ENCODE results near the gene PIAS2. TPM values are rescaled to one million over a fixed set of nuclear protein-coding genes. Genes with fewer than 3 reads are reported as not detected.

Gene PIAS2
- total and polyA plus RNA-seq, 10 donors: 4.0 to 58.4 (median 38.3) TPM

- 33 to 46% (median 41%) methylated on average over 5 of the region's 5 CpGs for WGBS, 5 donors
- H3K36me3 ChIP-seq: no peaks in the 10 kb centered on the region
- no peak for DNase-seq
- no peaks in the 10 kb centered on the region for H3K4me1 ChIP-seq
- intact Hi-C loops (cut with DNase I; ENCODE audit: low total_unique reads): no loop called here
- no peaks in the 10 kb centered on the region for H3K9me3 ChIP-seq
- no peak overlapping the region for H3K4me3 ChIP-seq
- TF ChIP-seq POLR2AphosphoS5 (IDR thresholded peaks at IDR 0.05) (no peak), CTCF (IDR thresholded peaks at IDR 0.05 in 8 of 11, conservative IDR thresholded peaks at IDR 0.05 in 3 of 11) (no peak), POLR2A (IDR thresholded peaks at IDR 0.05) (no peak)
- H3K27me3 ChIP-seq (replicated peaks in 1 of 7): peaks cover 0 to 15% (median 0%) of the 10 kb centered on the region in 7 donors
- H3K27ac ChIP-seq: no peak overlapping the region
Observed at GRCh38 chr18:46772357-46772756, 144.9 kb downstream of the PIAS2 start.

GRCh38 chr18:46771141-46771540 lies 146.2 kb downstream of the PIAS2 start:
- no peak overlapping the region for H3K27ac ChIP-seq
- DNase-seq: no peak

GRCh38 chr18:46770708-46771107 lies 146.6 kb downstream of the PIAS2 start:
- H3K27ac ChIP-seq: no peak overlapping the region
- WGBS, 5 donors: 75 to 95% (median 84%) methylated on average over 2 of the region's 2 CpGs
- DNase-seq: no peak
- no peak overlapping the region for H3K4me3 ChIP-seq
- TF ChIP-seq CTCF (IDR thresholded peaks at IDR 0.05 in 8 of 11, conservative IDR thresholded peaks at IDR 0.05 in 3 of 11) (no peak), POLR2A (IDR thresholded peaks at IDR 0.05) (no peak), POLR2AphosphoS5 (IDR thresholded peaks at IDR 0.05) (no peak)
- no peaks in the 10 kb centered on the region for H3K36me3 ChIP-seq
- no peaks in the 10 kb centered on the region for H3K4me1 ChIP-seq
- intact Hi-C loops (cut with DNase I; ENCODE audit: low total_unique reads): no loop called here
- no peaks in the 10 kb centered on the region for H3K9me3 ChIP-seq
- peaks cover 0 to 15% (median 0%) of the 10 kb centered on the region in 7 donors for H3K27me3 ChIP-seq (replicated peaks in 1 of 7)

More at GRCh38 chr18:46771141-46771540, 146.2 kb downstream of the PIAS2 start:
- 27 to 44% (median 40%) methylated on average over 3 of the region's 3 CpGs for WGBS, 5 donors
- TF ChIP-seq CTCF (IDR thresholded peaks at IDR 0.05 in 8 of 11, conservative IDR thresholded peaks at IDR 0.05 in 3 of 11) (no peak), POLR2A (IDR thresholded peaks at IDR 0.05) (no peak), POLR2AphosphoS5 (IDR thresholded peaks at IDR 0.05) (no peak)
- intact Hi-C loops (cut with DNase I; ENCODE audit: low total_unique reads): no loop called here
- Histone ChIP-seq H3K9me3 (no peaks in the 10 kb centered on the region), H3K27me3 (replicated peaks in 1 of 7) (peaks cover 0 to 15% (median 0%) of the 10 kb centered on the region in 7 donors), H3K4me1 (no peaks in the 10 kb centered on the region), H3K36me3 (no peaks in the 10 kb centered on the region), H3K4me3 (no peak overlapping the region)

- Histone ChIP-seq H3K27ac (no peak overlapping the region), H3K9me3 (no peaks in the 10 kb centered on the region), H3K4me3 (no peak overlapping the region), H3K4me1 (no peaks in the 10 kb centered on the region), H3K27me3 (replicated peaks in 1 of 7) (peaks cover 0 to 26% (median 0%) of the 10 kb centered on the region in 7 donors), H3K36me3 (no peaks in the 10 kb centered on the region)
- intact Hi-C loops (cut with DNase I; ENCODE audit: low total_unique reads): no loop called here
- WGBS, 5 donors: 74 to 86% (median 78%) methylated on average over 9 of the region's 9 CpGs
- DNase-seq: no peak
- TF ChIP-seq POLR2A (IDR thresholded peaks at IDR 0.05) (no peak), CTCF (IDR thresholded peaks at IDR 0.05 in 8 of 11, conservative IDR thresholded peaks at IDR 0.05 in 3 of 11) (no peak), POLR2AphosphoS5 (IDR thresholded peaks at IDR 0.05) (no peak)
Observed at GRCh38 chr18:46768166-46768921, 149.0 kb downstream of the PIAS2 start.
